HepG2 (cell line): ENCODE data around the gene FGF4. TPM values are rescaled to one million over a fixed set of nuclear protein-coding genes. Genes with fewer than 3 reads are reported as not detected.

Experiments
- HDAC1 ChIP-seq: sonication (generic); formaldehyde crosslinking; IDR thresholded peaks from 2 replicates; pipeline ENCODE4 v1.5.1; 2020; ENCODE audit warnings: mild to moderate bottlenecking, missing genetic modification reagents
- IKZF1 ChIP-seq: fragments of 450-650 bp; IDR thresholded peaks from 2 replicates; pipeline ENCODE4 v1.7.1; 2016
- MEIS2 ChIP-seq: sonication (generic); formaldehyde crosslinking; IDR thresholded peaks from 2 replicates; pipeline ENCODE4 v1.9.0; 2021; ENCODE audit warnings: mild to moderate bottlenecking, missing genetic modification reagents
- MTERF4 ChIP-seq: sonication (generic); formaldehyde crosslinking; IDR thresholded peaks from 2 replicates; pipeline ENCODE4 v1.8.0; 2023; ENCODE audit warnings: mild to moderate bottlenecking, missing genetic modification reagents
- RARA ChIP-seq: IDR thresholded peaks from 2 replicates; pipeline ENCODE4 v1.6.1; 2016; ENCODE audit warnings: missing genetic modification reagents, missing compliant biosample characterization
- SRSF9 ChIP-seq: fragments of 200-400 bp; formaldehyde crosslinking; IDR thresholded peaks from 2 replicates; pipeline ENCODE4 v1.6.1; 2018; ENCODE audit warnings: borderline replicate concordance, mild to moderate bottlenecking, low read depth, low read length; ENCODE audit not compliant: insufficient read depth, poor library complexity, severe bottlenecking
- TBX2 ChIP-seq: sonication (generic); formaldehyde crosslinking; IDR thresholded peaks from 2 replicates; pipeline ENCODE4 v1.5.0; 2020; ENCODE audit warnings: missing genetic modification reagents, mild to moderate bottlenecking, borderline replicate concordance
- ZEB1 ChIP-seq: IDR thresholded peaks from 2 replicates; pipeline ENCODE4 v1.6.1; 2012; ENCODE audit warnings: mild to moderate bottlenecking, low read depth, inconsistent platforms; ENCODE audit not compliant: insufficient replicate concordance
- ZNF276 ChIP-seq: sonication (generic); formaldehyde crosslinking; IDR thresholded peaks from 2 replicates; pipeline ENCODE4 v1.4.0; 2020; ENCODE audit warnings: mild to moderate bottlenecking, low read depth, missing genetic modification reagents
- ZNF296 ChIP-seq: sonication (generic); formaldehyde crosslinking; conservative IDR thresholded peaks from 2 replicates; pipeline ENCODE4 v1.5.0; 2020; ENCODE audit warnings: mild to moderate bottlenecking, missing genetic modification reagents
- ZSCAN5A ChIP-seq: sonication (generic); formaldehyde crosslinking; IDR thresholded peaks from 2 replicates; pipeline ENCODE4 v1.8.0; 2022; ENCODE audit warnings: mild to moderate bottlenecking, missing genetic modification reagents, borderline replicate concordance
- polyA plus RNA-seq, 8 experiments: library from polyadenylated mRNA; depleted of rRNA in 3 of 8; stranded (reverse) in 7 of 8; unstranded in 1 of 8; fragments of >200 nt; fragmentation: Illumina TruSeq in 4 of 8; extraction: Trizol in 4 of 8; gene quantifications; 2 replicates each; pipeline versions ENCODE4 v1.2.1 to v1.2.3, GENCODE V29; 2011 to 2016; ENCODE audit warnings: low read depth in 4 of 8, missing spikeins in 1 of 8, mixed read lengths in 1 of 8; ENCODE audit not compliant: insufficient read depth in 1 of 8
- total RNA-seq, 5 experiments: library from RNA; depleted of rRNA; stranded (reverse); fragments of >200 nt; fragmentation: Illumina TruSeq; extraction: Trizol; gene quantifications; 2 replicates each; pipeline ENCODE4 v1.2.3, GENCODE V29; 2016; ENCODE audit warnings: low read depth in 1 of 5

Gene FGF4
- total and polyA plus RNA-seq, 2 of the 13 experiments (the other 11 are each of a cell fraction or from before 2014, with no cell fraction given) = not detected

- TF ChIP-seq ZSCAN5A (no peak), ZNF276 (CRISPR knock-in tag) (no peak), ZNF296 (CRISPR knock-in tag) (no peak), MTERF4 (CRISPR knock-in tag) (no peak), ZEB1 (no peak), IKZF1 (no peak), HDAC1 (CRISPR knock-in tag) (no peak), MEIS2 (CRISPR knock-in tag) (no peak), RARA (CRISPR knock-in tag) (no peak), SRSF9 (no peak), TBX2 (no peak)
Observed at GRCh38 chr11:69821511-69822040, 46.4 kb upstream of the FGF4 start (continued).
